ENCODE data around the gene TMPRSS4.
A peak's percentile ranks its signal among the peaks of the same experiment; 100 is the strongest.

The TMPRSS4 gene

GRCh38 chr11:118099838-118100556 lies 23.1 kb downstream of the TMPRSS4 start:
- TF ChIP-seq CTCF (conservative IDR thresholded peaks at IDR 0.05; ENCODE audit: low read depth) = no peak
- CTCF ChIA-PET = no interaction called here
- DNase-seq (ENCODE audit: low spot score) = no peak
- H3K27ac ChIP-seq = no peak overlapping the region
- POLR2A ChIA-PET (ENCODE audit: low non-redundant PET) = interaction anchor here (0.6 to 0.7 kb wide), 2 partner anchors 13 to 311 kb away, joined by 3 read pairs; no protein-coding TSS in a partner anchor

- ChIA-PET POLR2A (ENCODE audit: low non-redundant PET) (interaction anchor here (0.6 kb wide), 1 partner anchor 312 kb away, joined by 3 read pairs; no protein-coding TSS in a partner anchor), CTCF (no interaction called here)
- no peak overlapping the region for H3K27ac ChIP-seq
- DNase-seq (ENCODE audit: low spot score) = no peak
- TF ChIP-seq CTCF (conservative IDR thresholded peaks at IDR 0.05; ENCODE audit: low read depth) = no peak
These were observed 23.9 kb downstream of the TMPRSS4 start for GRCh38 chr11:118100691-118101232.

- TF ChIP-seq CTCF (conservative IDR thresholded peaks at IDR 0.05; ENCODE audit: low read depth) = no peak
- POLR2A ChIA-PET (ENCODE audit: low non-redundant PET) = no interaction called here
- no peak for DNase-seq (ENCODE audit: low spot score)
- H3K27ac ChIP-seq = no peak overlapping the region
- CTCF ChIA-PET = no interaction called here
These were observed 25.9 kb downstream of the TMPRSS4 start for GRCh38 chr11:118102721-118103261.

GRCh38 chr11:118104491-118104890 lies 27.6 kb downstream of the TMPRSS4 start:
- no peak for DNase-seq (ENCODE audit: low spot score)
- H3K27ac ChIP-seq = no peak overlapping the region
- POLR2A ChIA-PET (ENCODE audit: low non-redundant PET) = no interaction called here
- no peak for TF ChIP-seq CTCF (conservative IDR thresholded peaks at IDR 0.05; ENCODE audit: low read depth)
- CTCF ChIA-PET = interaction anchor here (0.5 to 0.6 kb wide), 2 partner anchors 17 to 139 kb away, joined by 3 to 7 read pairs; no protein-coding TSS in a partner anchor

- DNase-seq (ENCODE audit: low spot score) = no peak
- TF ChIP-seq CTCF (conservative IDR thresholded peaks at IDR 0.05; ENCODE audit: low read depth) = no peak
- ChIA-PET CTCF (no interaction called here), POLR2A (ENCODE audit: low non-redundant PET) (no interaction called here)
- H3K27ac ChIP-seq = no peak overlapping the region
These were observed 28.9 kb downstream of the TMPRSS4 start for GRCh38 chr11:118105657-118106305.

GRCh38 chr11:118106789-118107335 lies 30.0 kb downstream of the TMPRSS4 start:
- no peak overlapping the region for H3K27ac ChIP-seq
- CTCF ChIA-PET = no interaction called here
- TF ChIP-seq CTCF (conservative IDR thresholded peaks at IDR 0.05; ENCODE audit: low read depth) = no peak
- peak; percentile 52 for DNase-seq (ENCODE audit: low spot score)
- POLR2A ChIA-PET (ENCODE audit: low non-redundant PET) = no interaction called here
